SK-N-SH treated with all-trans-retinoic acid at 6 μM for 48 hours (cell line): ENCODE results near the gene EMC1.

ENCODE experiments used
- CSDC2 ChIP-seq: fragments of 250-450 bp; sonication (Bioruptor Pico); IDR thresholded peaks from 2 replicates; pipeline ENCODE4 v1.5.0; 2020; ENCODE audit warnings: mild to moderate bottlenecking, moderate library complexity
- ESRRG ChIP-seq: fragments of 250-450 bp; sonication (Bioruptor Pico); IDR thresholded peaks from 2 replicates; pipeline ENCODE4 v1.6.1; 2021; ENCODE audit warnings: mild to moderate bottlenecking
- ISL1 ChIP-seq: fragments of 250-450 bp; sonication (Bioruptor Pico); IDR thresholded peaks from 2 replicates; pipeline ENCODE4 v2.1.2; 2022; ENCODE audit warnings: mild to moderate bottlenecking, moderate library complexity
- RARB ChIP-seq: fragments of 250-450 bp; sonication (Bioruptor Pico); IDR thresholded peaks from 2 replicates; pipeline ENCODE4 v1.8.0; 2021; ENCODE audit warnings: mild to moderate bottlenecking, moderate library complexity
- SNAI2 ChIP-seq: fragments of 250-450 bp; sonication (Bioruptor Pico); IDR thresholded peaks from 2 replicates; pipeline ENCODE4 v1.5.0; 2020; ENCODE audit warnings: mild to moderate bottlenecking, moderate library complexity
- ZNF565 ChIP-seq: fragments of 450-650 bp; formaldehyde crosslinking; conservative IDR thresholded peaks from 2 replicates; pipeline ENCODE4 v1.5.0; 2020; ENCODE audit warnings: low read depth, mild to moderate bottlenecking, moderate library complexity
- TF ChIP-seq, protein P1 (sequence below): fragments of 250-450 bp; sonication (Bioruptor Pico); IDR thresholded peaks from 2 replicates; pipeline ENCODE4 v1.5.1; 2020; ENCODE audit warnings: low read depth, mild to moderate bottlenecking, moderate library complexity

DNA sequence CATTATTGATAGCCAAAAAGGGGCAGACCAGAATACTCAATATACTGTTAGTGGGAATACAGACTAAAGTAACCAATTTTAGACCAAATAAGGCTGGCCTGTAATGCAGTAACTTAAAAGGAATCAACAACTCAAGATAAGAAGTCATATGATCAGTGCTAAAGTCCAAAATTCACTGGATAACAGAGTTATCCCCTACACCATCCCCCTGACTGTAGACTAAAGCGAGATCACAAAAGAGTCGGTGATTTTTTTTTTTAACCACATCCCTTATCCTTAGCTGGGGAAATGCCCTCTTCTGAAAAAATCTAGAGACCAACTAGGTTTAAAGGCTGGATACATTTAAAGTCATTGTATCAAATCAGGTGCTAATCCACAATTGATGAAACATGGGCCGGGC, 48.9 kb downstream of the EMC1 start:
- TF ChIP-seq, protein P1, sequence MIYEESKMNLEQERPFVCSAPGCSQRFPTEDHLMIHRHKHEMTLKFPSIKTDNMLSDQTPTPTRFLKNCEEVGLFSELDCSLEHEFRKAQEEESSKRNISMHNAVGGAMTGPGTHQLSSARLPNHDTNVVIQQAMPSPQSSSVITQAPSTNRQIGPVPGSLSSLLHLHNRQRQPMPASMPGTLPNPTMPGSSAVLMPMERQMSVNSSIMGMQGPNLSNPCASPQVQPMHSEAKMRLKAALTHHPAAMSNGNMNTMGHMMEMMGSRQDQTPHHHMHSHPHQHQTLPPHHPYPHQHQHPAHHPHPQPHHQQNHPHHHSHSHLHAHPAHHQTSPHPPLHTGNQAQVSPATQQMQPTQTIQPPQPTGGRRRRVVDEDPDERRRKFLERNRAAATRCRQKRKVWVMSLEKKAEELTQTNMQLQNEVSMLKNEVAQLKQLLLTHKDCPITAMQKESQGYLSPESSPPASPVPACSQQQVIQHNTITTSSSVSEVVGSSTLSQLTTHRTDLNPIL (CRISPR knock-in tag) = no peak
- TF ChIP-seq SNAI2 (CRISPR knock-in tag) = no peak
- no peak for TF ChIP-seq CSDC2
- TF ChIP-seq ZNF565 (CRISPR knock-in tag) = no peak
- no peak for TF ChIP-seq RARB
- TF ChIP-seq ESRRG (CRISPR knock-in tag) = no peak
- TF ChIP-seq ISL1 = no peak
